Type B pancreatic cell (in vitro differentiated cells): ENCODE data around the gene PEMT. TPM values are rescaled to one million over a fixed set of nuclear protein-coding genes. Genes with fewer than 3 reads are reported as not detected.

Experiments
- DNase-seq: peaks from one replicate; pipeline ENCODE4 v3.0.0; 2021; ENCODE audit warnings: mixed read lengths; ENCODE audit not compliant: unreplicated experiment; ENCODE audit errors: extremely low spot score
- H3K27ac Mint-ChIP-seq: 2 replicates; pipeline ENCODE4 v1.8.0; 2021; ENCODE audit warnings: mild to moderate bottlenecking, mixed read lengths
- H3K27me3 Mint-ChIP-seq: 2 replicates; pipeline ENCODE4 v1.8.0; 2021; ENCODE audit warnings: mixed read lengths
- H3K36me3 Mint-ChIP-seq: 2 replicates; pipeline ENCODE4 v1.8.0; 2021; ENCODE audit warnings: mixed read lengths
- H3K4me1 Mint-ChIP-seq: one replicate; pipeline ENCODE4 v1.8.0; 2021; ENCODE audit warnings: mixed read lengths; ENCODE audit not compliant: unreplicated experiment
- H3K4me3 Mint-ChIP-seq: 2 replicates; pipeline ENCODE4 v1.8.0; 2021; ENCODE audit warnings: mild to moderate bottlenecking, mixed read lengths
- H3K9me3 Mint-ChIP-seq: 2 replicates; pipeline ENCODE4 v1.8.0; 2021; ENCODE audit warnings: mixed read lengths
- CTCF ChIP-seq: fragments of 200-600 bp; sonication (generic); conservative IDR thresholded peaks from 2 replicates; pipeline ENCODE4 v1.5.0; 2021; ENCODE audit warnings: antibody characterized with exemption, mild to moderate bottlenecking
- total RNA-seq: library from RNA; stranded (reverse); gene quantifications from 2 replicates; pipeline ENCODE4 v1.2.1, GENCODE V29; 2021; ENCODE audit warnings: low replicate concordance

The PEMT gene
- total RNA-seq, 1 donor from 2014 or later = 32.1 TPM

GRCh38 chr17:17553217-17554195, 38.0 kb downstream of the PEMT start:
- no peaks in the 10 kb centered on the region for H3K9me3 Mint-ChIP-seq
- H3K27me3 Mint-ChIP-seq = no peaks in the 10 kb centered on the region
- TF ChIP-seq CTCF = no peak
- no peak for DNase-seq
- H3K4me3 Mint-ChIP-seq = no peak overlapping the region
- H3K27ac Mint-ChIP-seq = no peak overlapping the region
- peaks cover 14% of the 10 kb centered on the region for H3K4me1 Mint-ChIP-seq
- no peaks in the 10 kb centered on the region for H3K36me3 Mint-ChIP-seq

- TF ChIP-seq CTCF = no peak
- H3K9me3 Mint-ChIP-seq = no peaks in the 10 kb centered on the region
- DNase-seq = no peak
- no peak overlapping the region for H3K4me3 Mint-ChIP-seq
- H3K36me3 Mint-ChIP-seq = no peaks in the 10 kb centered on the region
- H3K27ac Mint-ChIP-seq = no peak overlapping the region
- H3K27me3 Mint-ChIP-seq = no peaks in the 10 kb centered on the region
- H3K4me1 Mint-ChIP-seq = peaks cover 17% of the 10 kb centered on the region
Measured at GRCh38 chr17:17552351-17553216, 38.9 kb downstream of the PEMT start.

- Mint-ChIP-seq H3K4me3 (peak overlapping the region; percentile 34), H3K36me3 (no peaks in the 10 kb centered on the region), H3K9me3 (no peaks in the 10 kb centered on the region), H3K27me3 (no peaks in the 10 kb centered on the region), H3K27ac (peak overlapping the region; percentile 88), H3K4me1 (peaks cover 18% of the 10 kb centered on the region)
- no peak for TF ChIP-seq CTCF
- DNase-seq = no peak
Measured at GRCh38 chr17:17551361-17551760, 40.1 kb downstream of the PEMT start.

- H3K9me3 Mint-ChIP-seq = no peaks in the 10 kb centered on the region
- H3K36me3 Mint-ChIP-seq = no peaks in the 10 kb centered on the region
- no peaks in the 10 kb centered on the region for H3K27me3 Mint-ChIP-seq
- H3K4me3 Mint-ChIP-seq = no peak overlapping the region
- TF ChIP-seq CTCF = no peak
- peaks cover 18% of the 10 kb centered on the region for H3K4me1 Mint-ChIP-seq
- DNase-seq = no peak
- no peak overlapping the region for H3K27ac Mint-ChIP-seq
Measured at GRCh38 chr17:17549732-17550366, 41.7 kb downstream of the PEMT start.

GRCh38 chr17:17548044-17548443, 43.5 kb downstream of the PEMT start:
- Mint-ChIP-seq H3K4me1 (peaks cover 18% of the 10 kb centered on the region), H3K27me3 (no peaks in the 10 kb centered on the region), H3K27ac (no peak overlapping the region), H3K9me3 (no peaks in the 10 kb centered on the region), H3K4me3 (no peak overlapping the region), H3K36me3 (peaks cover 3% of the 10 kb centered on the region)
- no peak for DNase-seq
- no peak for TF ChIP-seq CTCF
